HG03103 (cell line): ENCODE measurements around the gene C14orf132.

Source experiments
- ATAC-seq: cut with Tn5 transposase; IDR thresholded peaks from one replicate; pipeline ENCODE4 v1.9.1; 2021; ENCODE audit warnings: low read depth; ENCODE audit not compliant: unreplicated experiment

Gene C14orf132

GRCh38 chr14:96139879-96140278 is 100.7 kb downstream of the C14orf132 start:
- ATAC-seq: no peak

- ATAC-seq: no peak
Observed at GRCh38 chr14:96140952-96141351, 101.8 kb downstream of the C14orf132 start.
